Nasal cavity respiratory epithelium epithelial cell of viscerocranial mucosa (primary cell): Measurements from ENCODE around the gene BIRC7. TPM values are rescaled to one million over a fixed set of nuclear protein-coding genes. Genes with fewer than 3 reads are reported as not detected.

ENCODE experiments used
- total RNA-seq: library from RNA; depleted of rRNA; stranded (reverse); fragments of >200 nt; gene quantifications from 2 replicates; pipeline ENCODE4 v1.2.3, GENCODE V29; 2014

Gene BIRC7
- not detected in 2 replicates for total RNA-seq

GRCh38 chr20:63235399-63235983, at the start of gene BIRC7:
Gene BIRC7, plus strand, starts transcription at chr20:63235905. Its CDS starts 192 bp downstream, at chr20:63236097.

GRCh38 chr20:63216041-63216848, 19.5 kb upstream of the BIRC7 start, which contains the start of gene YTHDF1:
Gene YTHDF1, minus strand, starts transcription at chr20:63216131. Its CDS starts 239 bp downstream, at chr20:63215892.

GRCh38 chr20:63254232-63254605, 18.5 kb downstream of the BIRC7 start, which contains the start of gene NKAIN4:
Gene NKAIN4, minus strand, starts transcription at chr20:63254463. Its CDS starts 13 bp downstream, at chr20:63254450.

GRCh38 chr20:63272105-63273058, 36.7 kb downstream of the BIRC7 start, which contains the start of gene ARFGAP1:
Gene ARFGAP1, plus strand, starts transcription at chr20:63272813. Its CDS starts 2,768 bp downstream, at chr20:63275581.

Other genes with a start within 250 kb of the BIRC7 start
- gene BHLHE23, start 228.9 kb upstream of the BIRC7 start, total RNA-seq: not detected in 2 replicates
- 28.4 and 47.5 TPM in 2 replicates for gene YTHDF1, start 19.8 kb upstream of the BIRC7 start, total RNA-seq
- 2.7 TPM in 1 of 2 replicates, not detected in the other for gene NKAIN4, start 18.6 kb downstream of the BIRC7 start, total RNA-seq
- gene ARFGAP1, start 36.9 kb downstream of the BIRC7 start, total RNA-seq: 45.1 and 49.0 TPM in 2 replicates
- under 0.01 and 0.07 TPM in 2 replicates for gene COL20A1, start 57.3 kb downstream of the BIRC7 start, total RNA-seq
- gene CHRNA4, start 125.4 kb downstream of the BIRC7 start, total RNA-seq: not detected in 2 replicates
- gene KCNQ2, start 236.8 kb downstream of the BIRC7 start, total RNA-seq: under 0.01 TPM in 1 of 2 replicates, not detected in the other